ENCODE results near the gene CAPN14.
"Not testable (repeated sequence)": the region's sequence is repeated elsewhere in the genome, so short reads cannot be mapped to it uniquely, and the experiment has no call there.

CAPN14 gene

DNA sequence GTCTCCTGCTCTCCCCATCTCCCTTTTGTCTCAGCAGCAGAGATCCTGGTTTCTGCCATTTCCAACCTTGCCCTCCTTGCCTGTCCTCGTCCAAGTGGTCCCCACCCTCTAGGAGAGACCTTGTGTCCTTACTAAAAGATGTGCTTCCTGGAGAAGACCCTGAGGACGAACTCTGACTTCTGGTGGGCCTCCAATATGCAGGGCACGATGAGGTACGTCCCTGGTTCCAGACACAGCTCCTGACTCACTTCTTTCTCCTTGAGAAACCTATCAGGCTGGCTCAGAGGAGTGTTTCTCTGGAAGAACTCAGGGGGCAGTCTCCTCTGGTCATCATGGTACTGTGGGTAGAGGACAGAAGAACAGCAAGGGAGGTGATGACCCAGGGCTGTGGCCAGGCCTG lies 28.2 kb downstream of the CAPN14 start:
- H3K4me3 ChIP-seq (ENCODE audit: low read depth, low read length), result no peak overlapping the region
- TF ChIP-seq, protein P1, sequence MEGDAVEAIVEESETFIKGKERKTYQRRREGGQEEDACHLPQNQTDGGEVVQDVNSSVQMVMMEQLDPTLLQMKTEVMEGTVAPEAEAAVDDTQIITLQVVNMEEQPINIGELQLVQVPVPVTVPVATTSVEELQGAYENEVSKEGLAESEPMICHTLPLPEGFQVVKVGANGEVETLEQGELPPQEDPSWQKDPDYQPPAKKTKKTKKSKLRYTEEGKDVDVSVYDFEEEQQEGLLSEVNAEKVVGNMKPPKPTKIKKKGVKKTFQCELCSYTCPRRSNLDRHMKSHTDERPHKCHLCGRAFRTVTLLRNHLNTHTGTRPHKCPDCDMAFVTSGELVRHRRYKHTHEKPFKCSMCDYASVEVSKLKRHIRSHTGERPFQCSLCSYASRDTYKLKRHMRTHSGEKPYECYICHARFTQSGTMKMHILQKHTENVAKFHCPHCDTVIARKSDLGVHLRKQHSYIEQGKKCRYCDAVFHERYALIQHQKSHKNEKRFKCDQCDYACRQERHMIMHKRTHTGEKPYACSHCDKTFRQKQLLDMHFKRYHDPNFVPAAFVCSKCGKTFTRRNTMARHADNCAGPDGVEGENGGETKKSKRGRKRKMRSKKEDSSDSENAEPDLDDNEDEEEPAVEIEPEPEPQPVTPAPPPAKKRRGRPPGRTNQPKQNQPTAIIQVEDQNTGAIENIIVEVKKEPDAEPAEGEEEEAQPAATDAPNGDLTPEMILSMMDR (IDR thresholded peaks at IDR 0.05; ENCODE audit: borderline replicate concordance, insufficient read depth, low read depth, low read length), result no peak

DNA sequence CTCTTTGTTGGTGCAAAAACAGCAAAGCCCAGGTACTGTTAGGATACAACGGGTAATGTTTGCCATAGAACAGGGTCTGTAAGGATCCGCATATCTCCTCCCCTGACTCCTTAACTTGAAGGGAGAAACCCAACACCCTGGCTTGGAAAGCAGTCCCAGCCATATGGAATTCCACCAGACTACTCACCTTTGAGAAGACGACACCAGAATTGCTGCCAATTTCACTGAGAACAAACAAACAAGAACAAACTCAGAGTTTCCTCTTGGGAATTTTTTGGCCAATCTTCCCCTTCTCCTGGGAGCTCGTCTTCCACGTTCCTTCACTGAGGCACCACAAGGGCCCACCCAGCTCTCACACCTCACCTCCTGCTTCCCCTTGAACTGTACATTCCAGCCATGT lies 29.2 kb downstream of the CAPN14 start:
- no peak overlapping the region for H3K4me3 ChIP-seq (ENCODE audit: low read depth, low read length)

DNA sequence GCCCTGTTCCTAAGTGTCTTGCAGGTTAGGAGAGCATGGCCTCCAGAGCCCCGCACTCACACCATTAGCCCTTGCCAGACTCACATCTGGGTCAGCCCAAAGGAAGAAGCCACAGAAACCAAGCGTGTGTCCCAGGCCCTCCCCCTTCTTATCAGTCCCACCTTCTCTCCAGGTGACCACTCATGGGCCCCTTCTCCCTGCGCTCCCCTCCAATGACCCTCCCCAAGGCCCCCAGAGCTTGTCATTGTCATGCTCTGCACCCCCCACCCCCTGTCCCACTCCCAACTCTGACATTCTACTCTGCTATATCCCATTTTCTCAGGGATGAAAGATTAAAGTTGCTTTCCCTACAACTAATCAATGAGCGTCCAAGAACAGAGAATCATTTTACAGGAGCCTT lies 30.1 kb downstream of the CAPN14 start:
- TF ChIP-seq, protein P1 (IDR thresholded peaks at IDR 0.05; ENCODE audit: borderline replicate concordance, insufficient read depth, low read depth, low read length), result no peak
- H3K4me3 ChIP-seq (ENCODE audit: low read depth, low read length), result no peak overlapping the region

More for the DNA sequence above, 29.2 kb downstream of the CAPN14 start:
- TF ChIP-seq, protein P1 (IDR thresholded peaks at IDR 0.05; ENCODE audit: borderline replicate concordance, insufficient read depth, low read depth, low read length), result no peak

DNA sequence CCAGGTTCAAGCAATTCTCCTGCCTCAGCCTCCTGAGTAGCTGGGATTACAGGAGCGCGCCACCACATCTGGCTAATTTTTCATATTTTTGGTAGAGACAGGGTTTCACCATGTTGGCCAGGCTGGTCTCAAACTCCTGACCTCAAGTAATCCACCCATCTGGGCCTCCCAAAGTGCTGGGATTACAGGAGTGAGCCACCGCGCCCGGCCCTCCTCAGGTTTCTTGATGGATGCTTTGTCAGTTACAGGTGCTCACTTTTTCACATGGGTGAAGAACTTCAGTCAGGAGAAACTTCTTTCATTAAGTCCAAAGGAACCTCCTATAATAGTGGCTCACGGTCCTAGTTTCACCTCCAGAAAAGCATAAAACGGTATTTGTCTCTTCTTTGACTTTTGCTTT lies 33.3 kb downstream of the CAPN14 start:
- not testable (repeated sequence) for H3K4me3 ChIP-seq (ENCODE audit: low read depth, low read length)

DNA sequence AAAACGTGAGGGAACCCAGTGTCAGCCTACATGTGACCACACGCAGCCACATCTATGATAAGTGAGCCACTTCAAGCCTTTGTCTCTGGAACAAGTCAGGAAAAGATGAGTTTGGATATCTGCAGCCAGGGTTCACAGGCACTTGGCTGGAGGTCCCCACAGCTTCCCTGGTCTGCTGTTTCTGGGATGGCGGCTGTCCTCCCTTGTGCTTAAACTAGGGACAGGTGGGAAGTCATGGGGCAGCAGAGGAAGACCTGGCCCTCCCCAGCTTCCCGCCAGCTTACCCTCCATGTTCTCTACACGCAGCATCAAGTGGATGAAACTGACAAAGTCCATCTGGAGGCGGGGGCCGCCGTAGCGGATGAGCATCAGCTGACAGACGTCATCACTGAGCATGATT lies 40.6 kb downstream of the CAPN14 start:
- H3K4me3 ChIP-seq (ENCODE audit: low read depth, low read length), result no peak overlapping the region
- TF ChIP-seq, protein P1 (IDR thresholded peaks at IDR 0.05; ENCODE audit: borderline replicate concordance, insufficient read depth, low read depth, low read length), result no peak

DNA sequence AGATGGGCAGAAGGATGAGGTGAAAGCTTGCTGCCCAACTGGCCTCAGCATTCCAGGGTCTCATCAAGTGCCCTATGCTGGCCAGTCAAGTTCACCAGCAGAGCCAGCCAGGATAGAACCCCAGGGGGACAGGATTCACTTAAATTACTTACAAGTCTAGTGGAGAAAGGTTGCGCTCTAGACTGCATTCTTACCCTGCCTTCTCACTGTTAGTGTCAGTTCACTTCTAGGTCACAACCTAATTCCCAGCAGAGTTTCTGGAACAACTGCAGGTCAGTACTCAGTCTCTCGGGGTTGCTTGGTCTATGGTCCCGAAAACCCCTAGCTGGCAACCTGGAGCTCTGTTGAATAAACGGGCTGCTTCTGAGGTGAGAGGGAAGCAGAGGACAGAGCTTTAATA lies 46.2 kb downstream of the CAPN14 start:
- TF ChIP-seq, protein P1 (IDR thresholded peaks at IDR 0.05; ENCODE audit: borderline replicate concordance, insufficient read depth, low read depth, low read length), result no peak
- no peak overlapping the region for H3K4me3 ChIP-seq (ENCODE audit: low read depth, low read length)

DNA sequence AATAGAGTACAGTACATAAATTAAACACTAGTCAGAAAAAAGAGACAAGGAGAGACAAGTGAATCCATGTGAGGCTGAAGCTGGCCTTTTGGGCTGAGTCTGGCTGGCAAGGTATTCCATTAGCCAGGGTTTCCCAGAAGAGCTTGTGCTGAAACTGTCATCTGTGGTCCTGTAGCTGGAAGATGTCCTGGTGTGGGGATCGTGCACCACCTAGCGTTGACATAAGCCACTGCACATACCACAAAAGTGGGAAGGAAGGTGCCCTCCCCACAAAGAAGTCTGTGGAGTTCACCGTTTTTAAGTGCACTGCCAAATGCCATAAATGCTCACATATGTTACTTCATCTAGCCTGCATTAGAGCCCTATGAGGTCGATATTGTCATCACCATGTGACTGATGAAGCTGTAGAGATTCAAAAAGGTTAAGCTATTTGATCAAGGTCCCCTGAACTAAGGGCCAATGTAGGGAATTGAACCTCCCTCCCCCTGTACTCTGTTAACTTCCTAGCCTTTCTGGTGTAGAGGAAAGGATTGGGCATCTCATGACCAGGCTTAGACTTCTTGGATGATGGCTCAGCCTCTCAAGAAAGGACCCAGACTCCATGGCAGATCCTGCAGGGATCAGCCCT lies 47.1 kb downstream of the CAPN14 start:
- no peak overlapping the region for H3K4me3 ChIP-seq (ENCODE audit: low read depth, low read length)
- TF ChIP-seq, protein P1 (IDR thresholded peaks at IDR 0.05; ENCODE audit: borderline replicate concordance, insufficient read depth, low read depth, low read length), result peak; percentile 96

DNA sequence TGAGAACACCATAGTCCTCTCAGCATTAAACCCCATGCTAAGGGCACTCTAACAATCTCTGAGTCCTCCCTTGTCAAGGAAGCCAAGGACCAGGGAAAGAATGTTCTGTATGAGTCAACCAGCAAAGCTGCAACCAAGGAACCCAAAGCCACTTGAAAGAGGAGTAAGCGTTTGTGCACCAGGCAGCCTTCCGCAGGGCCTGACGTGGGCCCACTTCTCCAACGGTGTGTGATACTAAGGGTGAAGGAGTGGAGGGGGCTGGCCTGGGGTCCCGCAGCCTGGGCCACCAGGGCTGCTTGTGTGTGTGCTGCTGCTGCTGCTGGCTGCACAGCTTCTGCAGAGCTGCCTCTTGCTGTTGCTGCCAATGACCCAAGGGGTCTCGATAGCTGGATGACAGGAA lies 49.0 kb downstream of the CAPN14 start:
- TF ChIP-seq, protein P1 (IDR thresholded peaks at IDR 0.05; ENCODE audit: borderline replicate concordance, insufficient read depth, low read depth, low read length), result no peak
- H3K4me3 ChIP-seq (ENCODE audit: low read depth, low read length), result no peak overlapping the region

Data from GM12875 (cell line).